GM21576 (cell line): ENCODE results near the gene ABTB1.
A peak's percentile ranks its signal among the peaks of the same experiment; 100 is the strongest.

Source experiments
- ATAC-seq: cut with Tn5 transposase; IDR thresholded peaks from one replicate; pipeline ENCODE4 v1.9.1; 2021; ENCODE audit warnings: mild to moderate bottlenecking, moderate library complexity; ENCODE audit not compliant: unreplicated experiment

The ABTB1 gene

DNA sequence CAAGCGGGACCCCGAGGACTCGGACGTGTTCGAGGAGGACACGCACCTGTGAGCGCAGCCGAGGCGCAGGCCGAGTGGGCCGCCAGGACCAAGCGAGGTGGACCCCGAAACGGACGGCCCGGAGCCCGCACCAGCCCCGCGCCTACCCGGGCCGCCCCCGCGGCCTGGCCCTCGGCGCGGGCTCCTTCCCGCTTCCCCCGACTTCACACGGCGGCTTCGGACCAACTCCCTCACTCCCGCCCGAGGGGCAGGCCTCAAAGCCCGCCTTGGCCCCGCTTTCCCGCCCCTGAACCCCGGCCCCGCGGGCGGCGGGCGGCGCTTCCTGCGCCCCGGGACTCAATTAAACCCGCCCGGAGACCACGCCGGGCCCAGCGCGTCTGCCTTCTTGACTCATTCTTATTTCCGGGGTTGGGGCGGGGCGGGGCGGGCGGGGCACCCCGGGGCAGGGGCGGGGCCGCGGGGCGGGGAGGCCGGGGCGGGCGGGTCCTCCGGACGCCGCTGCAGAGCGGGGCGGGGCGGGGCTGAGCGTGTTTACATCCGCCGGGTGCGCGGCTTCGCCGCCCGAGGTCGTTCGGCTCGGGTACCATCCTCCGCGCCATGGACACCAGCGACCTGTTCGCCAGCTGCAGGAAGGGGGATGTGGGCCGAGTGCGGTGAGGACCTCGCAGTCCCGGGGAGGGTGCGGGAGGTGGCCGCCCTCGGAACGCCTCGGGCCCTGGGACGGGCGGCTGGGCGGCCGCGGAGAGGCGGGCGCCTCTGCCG, at the start of gene ABTB1:
ABTB1 (plus strand) TSS at position 524 of the 762 bp plus-strand sequence; CDS start at position 598, 74 bp downstream.
- ATAC-seq = peak; percentile 64

DNA sequence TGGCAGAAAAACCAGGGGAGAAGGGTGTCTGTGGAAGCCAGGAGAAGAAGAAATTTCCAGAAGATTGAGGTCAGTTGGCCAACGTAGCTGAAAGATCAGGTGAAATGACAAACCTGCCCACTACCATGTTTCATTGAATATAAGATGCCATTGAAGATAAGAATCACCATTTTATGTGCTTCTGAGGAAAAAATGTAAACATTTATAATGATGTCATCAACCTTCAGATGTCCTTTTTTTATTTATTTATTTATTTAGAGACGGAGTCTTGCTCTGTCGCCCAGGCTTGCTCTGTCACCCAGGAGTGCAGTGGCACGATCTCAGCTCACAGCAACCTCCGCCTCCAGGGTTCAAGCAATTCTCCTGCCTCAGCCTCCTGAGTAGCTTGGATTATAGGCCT, 48.7 kb upstream of the ABTB1 start:
- no peak for ATAC-seq

DNA sequence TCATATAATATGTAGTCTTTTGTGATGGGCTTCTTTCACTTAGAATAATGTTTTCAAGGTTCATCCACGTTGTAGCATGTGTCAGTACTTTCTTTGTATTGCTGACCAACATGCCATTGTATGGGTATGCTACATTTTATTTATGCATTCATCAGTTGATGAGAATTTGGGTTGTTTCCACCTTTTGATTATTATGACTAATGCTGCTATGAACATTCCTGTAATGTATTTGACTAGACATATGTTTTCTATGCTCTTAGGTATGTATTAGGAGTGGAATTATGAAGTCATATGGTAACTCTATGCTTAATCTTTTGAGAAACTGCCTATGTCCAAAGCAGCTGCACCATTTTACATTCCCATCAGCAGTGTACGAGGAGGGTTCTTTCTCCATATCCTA, 46.9 kb upstream of the ABTB1 start:
- no peak for ATAC-seq

DNA sequence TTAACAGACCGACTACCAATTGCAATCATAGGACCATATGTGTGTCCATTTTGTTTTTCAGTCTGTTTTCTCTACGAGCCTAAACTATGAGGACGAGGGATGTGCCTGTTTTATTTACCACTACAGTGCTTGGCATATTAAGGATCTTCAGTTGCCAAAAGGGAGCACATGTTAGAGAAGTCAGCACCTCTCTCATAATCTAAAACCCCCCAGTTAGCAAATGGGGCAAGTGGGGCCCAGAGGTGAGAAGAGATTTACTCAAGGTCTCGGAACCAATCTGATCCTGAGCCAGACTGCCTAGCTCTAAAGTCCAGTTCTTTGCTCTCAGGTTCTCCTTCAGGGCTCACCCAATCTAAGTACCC, 44.3 kb upstream of the ABTB1 start:
- ATAC-seq = no peak

DNA sequence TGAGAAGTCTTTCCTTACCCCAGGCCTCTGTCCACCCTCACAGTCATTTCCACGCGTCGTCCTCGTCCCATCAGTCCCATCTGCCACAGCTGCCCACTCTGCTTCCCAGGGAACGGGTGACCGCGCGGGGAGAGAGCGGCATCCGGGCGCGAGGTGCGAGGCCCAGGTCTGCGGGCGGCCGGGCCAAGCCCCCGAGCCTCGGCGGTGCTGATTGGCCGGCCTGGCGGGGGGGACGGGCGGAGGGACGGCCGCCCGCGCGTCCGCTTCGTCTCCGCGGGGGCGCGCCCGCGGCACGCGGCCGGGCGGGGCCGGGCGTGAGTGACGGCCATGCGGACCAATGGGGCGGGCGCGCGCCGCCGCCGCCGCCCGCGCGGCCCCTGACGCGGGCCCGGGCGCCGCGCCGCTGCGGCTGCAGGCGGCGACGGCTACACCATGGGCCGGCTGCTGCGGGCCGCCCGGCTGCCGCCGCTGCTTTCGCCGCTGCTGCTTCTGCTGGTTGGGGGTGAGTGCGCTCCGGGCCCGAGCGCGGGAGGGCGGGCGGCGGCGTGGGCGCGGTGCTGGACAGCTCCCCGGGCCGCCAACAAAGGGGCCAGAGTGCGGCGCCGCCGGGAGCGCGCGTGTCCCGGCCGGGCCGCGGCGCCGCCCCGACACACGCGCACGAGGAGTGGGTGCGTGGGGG, 43.8 kb upstream of the ABTB1 start, which contains the start of gene PODXL2:
PODXL2 (plus strand) TSS at position 398 of the 679 bp plus-strand sequence; CDS start at position 433, 35 bp downstream.
- ATAC-seq = no peak

DNA sequence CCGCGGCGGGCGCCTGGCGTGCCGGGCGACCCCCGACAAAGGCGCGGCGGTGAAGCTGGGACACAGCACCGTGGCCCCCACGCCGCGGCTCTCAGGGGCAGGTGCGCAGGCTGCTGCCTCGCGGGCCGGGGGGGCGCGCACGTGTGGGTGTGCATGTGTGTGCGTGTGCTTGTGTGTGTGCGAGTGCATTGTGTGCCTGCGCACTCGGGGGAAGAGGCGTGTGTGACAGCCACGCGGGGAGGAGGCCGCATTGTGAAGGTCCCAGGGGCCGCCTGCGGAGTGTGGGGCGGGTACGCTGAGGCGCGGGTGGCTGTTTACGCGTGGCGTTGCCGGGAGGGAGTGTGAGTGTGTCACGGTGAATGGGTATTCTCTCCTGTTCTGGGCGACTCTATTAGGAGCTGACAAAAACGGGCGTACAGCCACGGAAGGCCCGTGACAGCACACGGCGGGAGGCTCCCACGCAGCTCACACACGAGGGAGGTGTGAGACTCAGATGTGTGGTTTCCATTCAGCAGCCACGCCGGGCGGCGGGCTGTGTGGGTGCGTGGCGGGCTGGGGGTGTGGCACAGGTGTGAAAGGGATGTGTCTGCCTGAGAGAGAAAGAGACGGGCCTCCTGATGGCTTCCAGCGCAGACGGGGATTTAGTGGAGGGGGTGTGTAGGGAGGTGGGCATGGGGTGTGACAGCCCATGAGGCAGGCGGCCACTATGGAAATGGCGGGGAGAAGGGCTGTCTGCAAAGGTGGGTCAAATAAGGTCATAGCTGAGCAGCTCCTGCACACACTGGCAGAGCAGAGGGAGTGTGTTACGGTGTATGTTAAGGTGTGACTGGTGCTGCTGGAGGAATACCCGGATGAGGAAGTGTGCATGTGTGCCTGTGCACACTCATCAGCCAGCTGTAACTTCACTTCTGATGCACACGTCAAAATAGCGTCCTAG, 43.0 kb upstream of the ABTB1 start:
- ATAC-seq = no peak

DNA sequence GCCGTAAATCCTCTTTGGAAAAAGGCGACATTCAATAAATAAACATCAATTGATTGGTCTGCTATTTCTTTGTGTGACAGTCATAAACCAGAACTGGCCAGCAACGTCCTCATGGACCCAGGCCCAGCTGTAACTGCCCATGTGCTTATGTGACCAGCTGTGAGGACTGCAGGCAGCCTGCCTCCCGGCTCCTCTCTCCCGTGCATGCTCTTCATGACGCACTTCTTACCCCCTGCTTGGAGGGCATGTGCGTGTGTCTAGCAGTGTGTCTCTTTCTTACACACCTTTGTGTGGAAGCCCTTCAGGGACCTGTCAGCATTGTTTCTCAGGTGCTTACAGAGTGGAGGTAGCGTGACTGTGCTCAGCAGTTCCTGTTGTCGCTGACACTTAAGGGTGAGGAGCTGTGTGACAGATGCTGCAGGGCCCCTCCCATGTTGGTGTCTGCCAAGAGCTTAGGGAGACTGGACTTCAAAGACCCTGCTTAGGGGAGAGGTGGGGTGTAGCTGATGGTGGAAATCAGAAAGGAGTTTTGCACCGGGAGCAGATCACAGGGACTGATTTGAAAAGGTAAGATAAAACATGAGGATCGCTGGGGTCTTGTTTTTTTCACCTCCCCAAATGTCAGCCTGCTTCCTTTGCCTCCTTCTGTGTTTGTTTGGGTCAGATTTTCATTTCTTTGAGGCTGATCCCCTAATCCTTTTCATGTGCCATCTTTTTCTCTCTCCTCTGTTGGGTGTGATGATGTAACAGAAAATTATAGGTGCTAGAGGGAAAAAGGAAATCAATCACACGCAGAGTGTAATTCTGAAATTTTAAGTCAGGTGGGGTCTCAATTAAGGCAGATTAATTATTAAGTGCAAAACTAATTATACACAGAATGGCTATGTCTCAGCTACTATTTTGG, 41.7 kb upstream of the ABTB1 start:
- ATAC-seq = no peak

DNA sequence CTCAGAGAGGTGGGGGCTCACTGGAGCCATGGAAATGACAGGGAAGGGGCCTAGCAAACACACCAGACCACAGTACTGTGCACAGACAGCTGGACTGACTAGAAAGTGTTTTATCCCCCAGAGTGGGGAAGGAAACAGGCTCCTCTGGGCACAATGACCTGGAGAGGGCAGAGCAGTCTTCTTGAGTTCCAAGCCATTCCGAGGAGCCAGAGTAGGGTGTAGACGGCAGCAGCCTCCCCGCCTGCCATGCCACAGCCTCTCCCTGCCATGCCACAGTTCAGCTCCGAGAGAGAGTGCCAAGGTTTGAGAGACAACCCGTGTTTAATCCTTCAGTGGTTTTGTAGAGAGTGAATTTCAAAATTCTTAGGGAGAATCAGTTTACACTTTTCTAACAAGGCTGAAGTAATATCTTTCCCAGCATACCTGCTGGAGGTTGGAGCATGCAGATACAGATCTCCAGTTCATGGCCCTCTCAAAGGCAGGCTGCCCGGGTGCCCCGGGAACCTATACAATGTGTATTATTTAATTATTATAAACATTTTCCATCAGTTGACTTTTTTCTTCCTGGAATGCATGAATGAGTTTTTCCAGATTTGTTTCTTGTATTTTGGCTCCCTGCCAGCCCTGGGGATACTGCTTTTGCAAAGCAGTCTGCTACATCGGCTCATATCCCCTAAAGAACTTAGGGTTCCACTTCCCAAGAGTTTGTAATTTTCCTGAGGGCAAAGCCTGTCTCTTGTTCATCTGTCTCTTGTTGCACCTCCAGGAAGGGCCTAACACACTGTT, 40.5 kb upstream of the ABTB1 start:
- ATAC-seq = no peak

DNA sequence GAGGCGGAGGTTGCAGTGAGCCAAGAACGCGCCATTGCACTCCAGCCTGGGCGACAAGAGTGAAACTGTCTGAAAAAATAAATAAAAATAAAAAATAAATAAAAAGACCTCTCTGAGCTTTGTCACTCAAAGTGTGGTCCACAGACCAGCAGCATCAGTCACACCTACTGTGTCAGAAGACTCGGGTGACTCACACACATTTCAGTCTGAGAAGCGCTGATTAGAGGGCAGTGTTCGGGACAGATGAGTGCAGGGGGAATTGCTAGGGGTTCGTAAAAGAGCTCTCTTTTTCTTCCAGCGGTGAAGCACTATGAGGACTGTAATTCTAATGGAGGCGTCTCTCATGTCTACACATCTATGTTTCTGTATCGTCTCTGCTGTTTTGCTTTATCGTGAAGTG, 38.1 kb upstream of the ABTB1 start:
- no peak for ATAC-seq

DNA sequence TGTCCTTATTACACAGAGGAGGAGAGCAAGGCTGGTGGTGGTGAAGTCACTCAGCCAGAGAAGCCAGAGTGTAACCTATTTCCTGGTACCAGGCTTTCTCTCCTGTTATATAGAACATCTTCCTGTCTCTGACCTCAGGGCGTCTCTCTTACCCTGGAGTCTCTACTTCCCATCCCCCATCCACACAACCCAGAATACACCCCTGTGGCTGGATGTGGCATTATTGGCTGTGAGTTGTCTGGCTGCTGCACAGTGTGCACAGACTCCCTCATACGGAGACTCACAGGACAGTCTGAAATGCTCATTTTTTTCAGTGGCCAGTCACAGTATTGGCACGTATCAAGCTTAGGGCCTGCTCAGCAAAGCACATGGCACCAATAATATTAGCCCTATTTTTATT, 35.2 kb upstream of the ABTB1 start:
- no peak for ATAC-seq

DNA sequence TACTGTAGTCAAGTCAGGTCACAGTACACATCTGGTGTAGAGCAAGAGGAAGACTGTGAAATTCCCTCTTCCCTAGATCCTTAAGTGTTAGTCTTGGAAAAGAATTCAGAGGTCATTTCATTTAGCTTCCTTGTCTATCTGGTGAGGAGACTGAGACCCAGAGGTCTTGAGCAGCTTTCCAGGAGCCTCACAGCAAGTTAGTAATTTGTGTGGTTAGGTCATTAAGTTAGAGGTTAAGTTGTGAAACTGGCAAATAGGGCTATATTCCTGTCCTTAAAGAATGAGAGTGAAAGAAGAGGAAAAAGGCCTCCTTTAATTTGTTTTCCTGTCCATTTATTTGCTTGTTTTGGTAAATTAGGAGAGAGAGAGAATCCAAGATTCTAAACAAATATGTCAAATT, 34.8 kb upstream of the ABTB1 start:
- no peak for ATAC-seq

DNA sequence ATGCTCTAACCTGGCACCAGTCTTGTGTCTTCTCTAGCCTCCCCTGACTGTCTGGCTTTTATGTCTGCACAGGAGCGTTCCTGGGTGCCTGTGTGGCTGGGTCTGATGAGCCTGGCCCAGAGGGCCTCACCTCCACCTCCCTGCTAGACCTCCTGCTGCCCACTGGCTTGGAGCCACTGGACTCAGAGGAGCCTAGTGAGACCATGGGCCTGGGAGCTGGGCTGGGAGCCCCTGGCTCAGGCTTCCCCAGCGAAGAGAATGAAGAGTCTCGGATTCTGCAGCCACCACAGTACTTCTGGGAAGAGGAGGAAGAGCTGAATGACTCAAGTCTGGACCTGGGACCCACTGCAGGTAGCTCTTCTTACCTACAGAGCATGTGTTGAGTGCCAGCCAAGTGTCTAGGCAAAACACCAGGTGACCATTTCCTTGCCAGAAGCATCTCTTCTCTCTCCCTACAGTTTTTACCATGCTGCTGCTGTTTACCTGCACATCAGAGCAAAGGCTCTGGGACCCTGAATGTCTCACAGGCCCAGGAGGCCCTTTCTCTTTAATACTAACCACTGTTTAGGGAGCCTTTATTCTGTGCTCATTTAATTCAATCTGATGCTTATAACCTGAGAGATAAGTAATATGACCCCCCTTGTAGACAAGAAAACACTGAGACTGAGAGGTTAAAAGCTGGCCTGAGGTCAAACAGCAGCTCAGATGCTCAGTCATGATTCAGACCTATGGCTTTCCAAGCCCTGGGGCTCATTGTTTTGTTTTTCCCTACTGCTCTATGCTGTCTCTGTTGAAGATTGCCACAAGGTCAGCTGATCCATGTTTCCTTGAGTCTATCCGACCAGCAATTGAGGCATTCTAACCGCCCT, 33.3 kb upstream of the ABTB1 start:
- ATAC-seq = no peak

DNA sequence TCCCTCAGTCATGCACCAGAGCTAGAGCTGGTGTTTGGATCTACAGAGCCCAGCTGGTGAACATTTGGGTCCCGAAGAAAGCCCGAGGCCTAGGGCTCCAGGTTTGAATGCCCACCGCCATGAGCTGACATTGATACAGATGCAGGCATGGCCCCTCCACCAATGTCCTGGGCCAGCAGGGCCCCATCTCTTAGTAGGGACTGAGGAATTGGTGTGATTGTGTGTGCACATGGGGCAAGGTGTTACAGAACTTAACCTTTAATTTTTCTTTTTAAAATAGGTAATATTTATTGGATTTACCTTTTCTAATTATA, 32.8 kb upstream of the ABTB1 start:
- no peak for ATAC-seq

DNA sequence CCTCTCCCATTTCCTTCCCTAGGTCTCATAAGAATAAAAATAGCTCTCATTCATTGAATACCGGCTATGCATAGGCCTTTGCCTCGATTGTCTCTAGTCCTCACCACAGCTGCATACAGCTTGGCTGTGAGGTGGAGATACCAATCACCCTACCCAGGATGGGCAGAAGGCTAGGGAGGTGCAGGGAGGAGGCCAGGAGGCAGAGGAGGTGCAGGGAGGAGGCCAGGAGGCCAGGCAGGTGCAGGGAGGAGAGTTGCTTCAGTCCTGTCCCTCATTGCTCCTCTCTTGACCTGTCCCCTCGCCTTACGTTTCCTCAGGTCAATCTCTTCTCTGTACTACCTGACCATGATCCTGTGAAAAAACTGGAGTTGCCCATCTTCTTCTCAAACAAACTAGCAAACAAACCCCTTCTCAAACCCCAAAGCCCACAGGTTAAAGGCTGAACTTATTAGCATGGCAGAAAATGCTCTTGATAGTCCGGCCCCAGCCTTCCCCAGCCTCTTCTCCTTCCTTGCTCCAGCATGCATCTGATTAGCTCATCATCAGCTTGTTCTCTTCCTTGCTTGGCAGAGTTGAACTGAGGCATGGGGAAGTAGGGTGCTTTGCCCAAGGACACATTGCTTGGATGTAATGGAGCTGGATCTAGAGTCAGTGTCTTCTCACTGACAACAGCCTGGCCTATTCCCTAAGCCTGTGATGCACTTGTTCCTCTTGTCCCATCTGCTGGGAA, 27.9 kb upstream of the ABTB1 start:
- ATAC-seq = no peak

DNA sequence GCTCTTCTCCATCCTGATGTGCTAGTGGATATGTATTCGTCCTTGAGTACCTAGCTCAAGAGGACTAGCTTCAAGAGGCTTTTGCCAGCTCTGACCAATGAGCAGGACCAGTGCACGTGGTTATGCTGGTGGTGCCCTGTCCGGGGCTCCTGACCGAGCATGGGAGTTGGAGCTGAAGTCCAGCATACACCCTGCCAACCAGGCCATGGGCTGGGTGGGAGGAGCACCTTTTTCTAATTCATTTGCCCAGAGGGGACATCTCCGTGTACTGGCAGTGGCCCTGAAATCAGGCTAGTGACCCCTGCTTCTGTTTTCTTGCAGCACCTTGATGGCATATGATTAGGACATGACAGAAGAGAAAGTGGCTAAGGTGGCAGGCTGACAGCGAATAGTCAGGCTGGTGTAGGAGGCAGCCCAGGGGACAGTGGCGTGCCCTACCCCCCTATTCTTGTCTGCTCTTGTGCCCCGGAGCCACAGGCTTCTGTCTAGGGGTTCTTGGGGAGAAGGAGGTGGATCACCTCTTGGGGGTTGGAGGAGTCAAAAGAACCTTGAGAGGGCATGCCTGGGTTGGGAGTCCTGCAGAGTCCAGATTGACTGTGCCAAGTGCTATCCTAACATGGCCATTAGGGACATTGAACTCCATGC, 27.3 kb upstream of the ABTB1 start:
- no peak for ATAC-seq

DNA sequence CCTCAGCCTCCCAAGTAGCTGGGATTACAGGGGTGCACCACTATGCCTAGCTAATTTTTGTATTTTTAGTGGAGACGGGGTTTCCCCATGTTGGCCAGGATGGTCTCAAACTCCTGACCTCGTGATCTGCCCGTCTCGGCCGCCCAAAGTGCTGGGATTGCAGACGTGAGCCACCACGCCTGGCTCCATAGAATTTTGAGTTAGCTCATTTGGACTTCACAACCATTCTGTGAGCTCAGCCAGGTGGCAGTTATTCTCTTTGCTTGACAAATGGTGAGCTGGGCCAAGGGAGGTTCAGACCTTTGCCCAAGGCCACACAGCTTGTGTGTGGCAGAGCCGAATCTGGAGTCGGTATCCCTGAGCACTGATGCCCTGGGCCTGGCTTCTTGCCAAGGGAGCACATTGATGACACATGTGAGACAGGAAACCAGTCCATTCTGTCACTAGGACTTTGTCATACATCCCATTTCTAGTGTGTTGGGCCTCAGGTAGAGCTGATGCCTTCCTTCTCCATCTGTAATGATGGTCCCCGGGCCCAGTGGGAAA, 26.2 kb upstream of the ABTB1 start:
- no peak for ATAC-seq

DNA sequence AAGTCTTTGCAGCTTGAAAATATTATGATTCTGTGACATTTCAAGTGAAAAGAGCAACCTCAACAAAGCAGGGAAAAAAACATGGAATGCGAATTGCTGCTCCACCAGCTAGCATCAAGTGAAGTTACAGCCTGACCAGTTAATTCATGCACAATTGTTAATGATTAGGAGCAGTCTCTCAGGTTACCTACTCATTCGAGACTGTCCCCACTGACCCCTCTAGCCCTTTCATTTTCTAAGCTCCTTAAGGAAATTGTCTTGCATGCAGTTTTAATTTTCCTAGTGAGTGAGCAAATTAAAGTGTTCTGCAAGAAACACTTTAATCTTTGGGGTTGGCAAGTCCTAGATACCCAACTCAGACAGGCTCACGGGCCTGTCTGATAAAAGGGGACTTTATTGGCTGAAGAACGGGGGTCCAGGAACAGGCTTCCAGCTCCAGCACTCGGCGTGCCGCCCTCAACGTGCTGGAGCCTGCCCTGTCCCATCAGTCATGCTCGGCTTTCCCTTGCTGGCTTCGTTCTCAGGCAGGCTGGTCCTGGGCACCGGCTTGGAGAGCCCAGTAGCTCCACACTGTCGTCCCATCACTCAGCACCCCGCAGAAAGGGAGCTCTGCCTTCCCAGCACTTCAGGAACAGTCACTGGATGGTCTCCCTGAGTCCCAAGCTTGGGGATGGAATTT, 25.4 kb upstream of the ABTB1 start:
- no peak for ATAC-seq
